GM10847 (cell line): ENCODE measurements around the gene SYT1.

Source experiments
- POLR2A ChIP-seq: IDR thresholded peaks from 2 replicates; pipeline ENCODE4 v1.6.1; 2011; ENCODE audit not compliant: insufficient read length; ENCODE audit errors: extremely low read depth

The SYT1 gene

DNA sequence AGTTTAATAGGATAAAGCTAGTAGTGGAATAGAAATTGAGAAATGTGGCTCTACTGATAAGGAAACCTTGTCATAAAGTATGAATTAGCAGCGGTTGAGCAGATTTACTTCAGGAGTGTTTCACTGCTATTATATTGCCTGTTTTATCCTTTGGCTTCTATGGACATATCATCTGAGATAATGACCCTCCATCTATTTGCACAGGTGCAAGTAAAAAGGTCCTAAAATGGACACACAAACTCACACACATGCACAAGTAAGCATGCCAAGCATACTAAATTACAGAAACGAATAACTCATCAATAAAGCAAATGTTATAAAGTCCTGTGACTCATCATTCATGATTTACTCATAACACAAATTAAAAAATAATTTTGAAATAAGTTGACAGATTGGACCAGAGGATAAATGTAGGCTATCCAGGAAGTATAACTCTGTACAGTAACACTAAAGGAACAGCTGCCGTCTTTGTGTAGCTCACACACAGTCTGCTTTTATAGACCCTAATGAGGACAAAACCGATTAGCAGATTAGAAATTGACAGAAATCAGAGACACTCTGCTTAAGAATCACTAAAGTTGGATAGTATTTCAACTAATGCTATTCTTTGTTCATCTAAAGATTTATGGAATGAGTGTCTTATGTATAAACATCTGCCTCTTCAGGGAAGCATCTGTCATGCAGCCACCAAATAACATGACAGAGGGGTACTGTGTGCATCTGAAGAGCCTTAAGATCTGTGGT lies 73.9 kb downstream of the SYT1 start:
- TF ChIP-seq POLR2A, result no peak

DNA sequence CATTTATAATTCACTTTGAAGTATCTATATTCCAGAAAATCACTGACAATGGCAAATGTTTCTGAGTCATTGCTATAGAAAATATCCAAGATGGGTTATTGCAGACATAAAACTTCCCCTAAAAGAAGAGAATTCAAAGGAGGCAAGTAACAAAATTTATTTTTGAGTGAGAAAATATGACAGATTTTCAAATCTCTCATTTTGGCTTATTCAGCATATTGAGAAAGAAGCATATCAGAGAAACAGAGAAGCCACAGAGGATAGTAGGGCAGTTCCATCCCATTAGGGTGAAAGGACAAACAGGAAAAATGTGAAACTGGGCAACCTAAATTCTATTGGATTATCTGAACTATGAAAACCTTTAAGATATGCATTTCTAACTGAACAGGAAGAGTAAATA lies 85.0 kb downstream of the SYT1 start:
- no peak for TF ChIP-seq POLR2A

DNA sequence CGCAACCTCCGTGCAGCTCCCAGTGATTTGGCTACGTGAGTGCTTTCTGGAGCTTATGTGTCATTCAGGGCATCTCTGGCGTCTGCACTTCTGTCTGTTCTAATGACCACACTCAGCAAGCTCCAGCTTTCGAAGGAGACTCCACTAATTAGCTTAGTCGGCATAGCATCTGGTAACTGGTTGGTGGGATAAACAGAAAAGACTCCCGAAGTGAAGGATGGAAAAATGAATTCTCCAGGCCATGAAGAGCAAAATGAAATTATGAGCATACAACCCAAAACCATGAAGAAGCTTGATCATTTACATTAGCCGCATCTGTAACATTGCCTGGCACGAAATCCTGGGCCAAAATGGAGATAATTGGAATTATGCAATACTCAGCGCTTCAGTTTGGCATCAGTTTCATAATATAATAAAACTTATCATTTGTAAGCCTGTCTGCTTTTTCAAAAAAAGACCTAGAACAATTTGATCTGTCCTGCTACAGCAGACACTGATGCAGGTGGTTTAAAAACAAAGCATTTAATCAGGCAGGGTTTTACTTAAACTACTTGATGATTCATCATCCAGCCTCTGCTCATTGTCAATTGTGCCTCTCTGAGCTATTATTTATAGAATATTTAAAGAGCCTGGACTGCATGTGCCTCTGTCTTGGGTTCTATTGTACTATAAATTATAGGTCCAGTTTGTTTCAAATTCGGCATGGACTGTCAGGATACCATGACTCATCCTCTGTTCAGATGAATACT lies 87.4 kb downstream of the SYT1 start:
- TF ChIP-seq POLR2A, result no peak

DNA sequence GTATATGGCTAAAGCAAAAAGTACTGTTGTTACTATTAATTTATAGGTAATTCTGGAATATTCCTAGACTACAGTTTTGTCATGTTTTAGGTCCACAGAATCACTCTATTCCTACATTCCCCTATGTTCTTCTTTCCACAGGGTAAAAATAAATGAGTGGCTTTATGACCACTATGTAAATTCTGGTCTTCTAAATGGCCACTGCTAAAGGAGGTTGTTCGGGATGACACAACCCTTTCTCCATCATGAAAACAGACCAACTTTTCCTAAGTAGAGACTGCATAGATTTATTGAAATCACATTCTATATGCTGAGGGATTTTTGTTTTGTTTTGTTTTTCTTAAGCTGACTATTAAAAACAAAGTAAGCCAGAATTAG lies 88.0 kb downstream of the SYT1 start:
- TF ChIP-seq POLR2A, result no peak

DNA sequence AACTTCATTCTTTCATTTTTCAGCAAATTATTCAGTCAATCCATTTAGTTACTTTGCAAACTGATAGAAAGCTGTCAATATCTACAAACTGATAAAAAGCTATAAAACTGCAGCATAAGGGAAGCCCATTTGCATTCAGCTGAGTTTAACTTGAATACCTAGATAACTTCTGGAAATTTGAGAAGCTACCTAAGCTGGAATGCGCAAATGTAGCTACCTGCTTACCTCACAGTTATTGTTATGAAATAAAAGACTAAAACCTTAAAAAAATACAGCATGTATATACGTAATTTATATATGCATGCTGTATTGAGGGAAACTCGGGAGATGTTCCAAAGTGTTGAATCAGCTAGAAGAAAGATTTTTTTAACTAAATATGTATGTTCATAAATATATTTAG lies 94.4 kb downstream of the SYT1 start:
- no peak for TF ChIP-seq POLR2A

DNA sequence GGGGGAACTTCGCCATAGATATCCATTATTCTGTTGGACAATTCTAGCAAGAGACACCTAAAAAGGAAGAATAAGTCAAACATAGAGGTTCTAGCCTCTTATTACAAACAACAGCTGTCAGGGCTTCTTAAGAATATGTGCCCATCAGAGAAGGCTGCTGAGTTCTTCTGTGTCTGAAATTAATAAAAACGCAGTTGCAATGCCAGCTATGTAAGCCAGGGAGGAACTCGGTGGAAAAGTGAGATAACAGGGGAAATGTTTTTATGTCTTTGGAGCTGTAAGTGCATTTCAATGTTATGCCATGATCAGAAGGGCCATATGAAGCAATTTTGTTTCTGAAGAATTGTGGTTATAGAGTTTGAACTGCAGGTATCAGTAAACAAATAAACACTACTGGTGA lies 95.0 kb downstream of the SYT1 start:
- TF ChIP-seq POLR2A, result no peak

DNA sequence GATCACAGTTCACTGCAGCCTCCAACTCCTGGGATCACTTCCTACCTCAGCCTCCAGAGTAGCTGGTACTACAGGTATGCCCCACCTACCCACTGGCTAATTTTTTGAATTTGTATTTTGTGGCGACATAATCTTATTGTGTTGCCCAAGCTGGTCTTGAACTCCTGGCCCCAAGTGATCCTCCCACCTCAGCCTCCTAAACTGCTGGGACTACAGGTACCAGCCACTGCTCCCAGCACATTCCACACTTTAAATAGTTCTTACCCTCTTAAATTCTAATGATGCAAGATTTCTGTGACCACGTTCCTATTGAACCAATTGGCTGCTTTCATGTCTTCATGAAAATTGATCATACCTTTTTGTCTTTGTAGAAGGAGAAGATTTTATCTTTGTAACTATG lies 96.6 kb downstream of the SYT1 start:
- TF ChIP-seq POLR2A, result no peak

DNA sequence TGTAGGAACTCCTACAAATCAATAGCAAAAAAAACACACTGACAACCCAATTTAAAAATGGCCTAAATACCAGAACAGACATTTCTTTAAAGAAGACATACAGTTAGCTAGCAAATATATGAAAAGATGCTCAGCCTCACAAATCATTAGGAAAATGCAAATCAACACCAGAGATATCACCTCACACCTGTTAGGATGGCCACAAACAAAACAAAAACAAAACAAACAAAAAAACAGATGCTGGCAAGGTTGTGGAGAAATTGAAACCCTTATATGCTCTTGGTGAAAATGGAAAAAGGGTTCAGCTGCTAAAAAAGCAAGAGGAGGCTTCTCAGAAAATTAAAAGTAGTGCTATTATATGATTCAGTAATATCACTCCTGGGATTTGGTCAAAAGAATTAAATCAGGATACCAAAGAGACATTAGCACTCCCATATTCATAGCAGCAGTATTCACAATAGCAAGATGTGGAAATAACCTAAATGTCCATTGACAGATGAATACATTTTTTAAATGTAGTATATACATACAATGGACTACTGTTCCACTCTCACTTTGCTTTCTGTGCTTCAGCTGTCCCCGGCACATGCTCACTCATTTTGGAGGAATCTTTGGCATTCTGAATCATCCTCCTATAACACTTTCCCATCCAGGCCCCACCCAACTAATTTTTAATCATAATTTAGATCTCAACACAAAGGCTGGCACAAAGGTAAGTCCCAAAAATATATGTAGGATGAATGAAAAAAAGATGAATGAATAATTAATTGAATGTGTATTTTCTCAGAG lies 99.1 kb downstream of the SYT1 start:
- TF ChIP-seq POLR2A, result no peak

DNA sequence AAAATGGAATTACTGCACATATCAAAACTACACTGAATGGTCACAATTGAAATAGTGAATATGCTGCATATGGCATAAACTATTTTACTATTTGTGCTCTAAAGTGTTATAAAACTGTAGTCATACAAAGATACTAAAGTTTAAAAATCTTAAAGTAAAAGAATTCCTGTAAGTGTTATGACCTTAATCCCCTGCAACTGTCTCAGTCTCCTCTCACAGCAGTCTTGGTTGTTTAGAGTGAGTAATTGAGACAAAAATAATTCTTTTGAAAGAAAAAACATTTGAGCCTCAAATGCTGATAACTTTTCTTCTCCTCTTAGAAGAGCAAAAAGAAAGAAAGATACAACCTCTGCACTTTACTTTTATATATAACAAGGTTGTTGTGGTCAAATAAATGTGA lies 99.9 kb downstream of the SYT1 start:
- TF ChIP-seq POLR2A, result no peak

DNA sequence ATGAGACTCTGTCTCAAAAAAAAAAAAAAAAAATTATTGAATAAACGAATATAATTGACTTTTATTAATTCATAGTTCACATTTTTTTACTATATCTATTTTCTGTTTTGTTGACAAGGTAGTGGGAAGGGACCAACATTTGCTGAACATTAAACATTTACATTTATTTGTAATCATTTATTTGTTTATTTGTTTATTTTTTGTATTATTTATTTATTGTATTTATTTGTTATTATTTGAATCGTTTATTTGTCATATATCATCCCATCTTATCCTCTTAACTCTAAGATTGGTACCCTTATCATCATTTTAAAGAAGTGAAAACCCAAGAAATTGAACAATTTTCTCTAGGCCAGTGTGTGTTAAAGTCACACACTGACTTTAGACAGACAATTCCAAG lies 101.5 kb downstream of the SYT1 start:
- TF ChIP-seq POLR2A, result no peak

DNA sequence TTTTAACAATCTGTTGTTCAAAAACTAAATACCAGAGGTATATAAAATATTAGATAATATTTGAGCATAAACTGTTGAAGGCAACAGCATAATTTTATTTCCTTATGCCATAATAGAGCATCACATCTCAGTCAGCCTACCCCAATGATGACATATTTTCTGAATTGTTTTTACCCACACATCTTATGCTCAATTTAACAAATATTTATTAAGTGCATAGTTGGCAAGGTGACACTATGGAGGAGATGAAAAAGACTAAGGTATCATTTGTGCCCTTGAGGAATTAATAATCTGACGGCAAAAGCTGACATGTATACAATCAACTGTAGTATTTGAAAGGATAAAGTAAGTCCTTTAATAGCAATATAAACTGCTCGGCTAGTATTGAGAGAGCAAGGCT lies 102.4 kb downstream of the SYT1 start:
- no peak for TF ChIP-seq POLR2A

DNA sequence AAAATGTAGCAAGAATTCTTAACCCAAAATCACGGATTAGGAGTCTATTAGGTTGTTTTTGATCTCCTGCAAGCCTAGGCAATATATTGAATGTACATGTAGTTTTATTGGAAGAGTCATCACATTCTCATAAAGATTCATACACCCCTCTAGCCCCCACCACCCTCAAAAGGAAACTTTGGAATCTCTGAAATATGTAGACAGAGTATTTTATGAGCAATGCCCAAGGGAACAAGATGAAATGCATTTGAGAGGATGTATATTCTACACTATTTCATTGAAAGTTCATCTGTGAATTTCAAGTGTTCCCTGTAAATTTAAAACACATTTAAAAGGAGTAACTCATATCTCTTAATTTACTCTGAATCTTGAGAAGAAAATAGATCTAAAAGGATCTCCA lies 103.7 kb downstream of the SYT1 start:
- TF ChIP-seq POLR2A, result no peak

DNA sequence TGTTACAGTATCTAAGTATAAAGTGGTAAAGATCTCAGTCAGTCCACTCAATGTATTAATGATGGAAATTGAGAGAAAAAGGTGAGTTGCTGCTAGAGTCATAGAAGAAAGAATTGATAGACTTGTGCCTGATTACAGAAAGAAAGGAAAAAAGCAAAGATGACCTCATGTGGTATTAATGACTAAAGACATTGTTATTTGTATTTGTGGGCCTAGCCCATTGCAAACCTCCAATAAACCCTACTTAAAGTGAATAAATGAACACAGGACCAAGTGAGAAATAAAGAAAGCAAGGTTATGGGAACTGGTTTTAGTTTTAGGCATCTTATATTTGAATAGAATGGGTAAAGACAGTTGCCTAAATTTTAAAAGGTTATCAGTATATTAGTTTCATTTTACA lies 105.5 kb downstream of the SYT1 start:
- TF ChIP-seq POLR2A, result no peak

DNA sequence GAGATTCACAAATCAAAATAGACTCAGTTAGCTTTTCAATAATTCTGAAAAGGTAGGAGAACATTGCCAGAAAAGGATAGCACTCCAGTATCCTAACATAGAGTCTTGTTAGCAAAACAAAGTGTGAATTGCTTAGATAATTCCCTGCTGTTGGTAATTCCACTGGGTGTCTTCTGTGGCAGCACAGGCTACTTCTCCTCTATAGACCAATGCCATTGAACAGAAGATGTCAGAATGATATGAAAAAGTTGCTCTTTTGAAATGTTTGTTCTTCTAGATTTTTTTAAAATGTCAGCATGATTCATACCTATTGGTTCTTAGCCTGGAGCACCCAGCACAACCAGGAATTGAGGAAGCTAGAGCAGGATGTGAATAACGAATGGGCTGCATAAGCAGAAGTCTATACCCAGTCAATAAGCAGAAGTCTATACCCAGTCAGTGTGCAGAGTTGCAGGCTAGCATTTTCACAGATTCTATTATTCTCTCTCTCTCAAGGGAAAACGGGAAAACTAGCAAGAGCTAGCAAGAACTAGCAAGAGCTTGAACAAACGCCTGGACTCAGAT lies 112.8 kb downstream of the SYT1 start:
- no peak for TF ChIP-seq POLR2A

DNA sequence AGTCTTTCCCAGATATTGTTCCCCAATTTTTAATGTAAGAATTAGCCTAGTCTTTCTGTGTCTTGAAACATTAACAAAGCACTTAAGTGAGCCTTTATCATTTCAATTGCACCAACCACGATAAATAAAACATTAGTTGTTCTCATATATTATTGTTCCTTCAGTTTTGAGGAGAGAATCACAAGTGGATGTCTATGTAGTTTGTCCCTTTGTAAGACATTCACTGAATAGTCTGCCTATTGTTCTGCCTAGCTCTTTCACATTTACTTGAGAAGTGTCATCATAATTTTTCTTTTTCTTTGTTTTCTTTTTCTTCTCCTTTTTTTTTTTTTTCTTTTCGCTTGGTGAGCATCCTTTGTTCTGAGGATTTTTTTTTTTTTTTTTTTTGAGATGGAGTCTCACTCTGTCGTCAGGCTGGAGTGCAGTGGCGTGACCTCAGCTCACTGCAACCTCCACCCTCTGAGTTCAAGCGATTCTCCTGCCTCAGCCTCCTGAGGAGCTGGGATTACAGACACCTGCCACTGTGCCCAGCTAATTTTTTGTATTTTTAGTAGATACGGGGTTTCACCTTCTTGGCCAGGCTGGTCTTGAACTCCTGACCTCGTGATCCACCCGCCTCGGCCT lies 129.7 kb downstream of the SYT1 start:
- TF ChIP-seq POLR2A, result no peak

DNA sequence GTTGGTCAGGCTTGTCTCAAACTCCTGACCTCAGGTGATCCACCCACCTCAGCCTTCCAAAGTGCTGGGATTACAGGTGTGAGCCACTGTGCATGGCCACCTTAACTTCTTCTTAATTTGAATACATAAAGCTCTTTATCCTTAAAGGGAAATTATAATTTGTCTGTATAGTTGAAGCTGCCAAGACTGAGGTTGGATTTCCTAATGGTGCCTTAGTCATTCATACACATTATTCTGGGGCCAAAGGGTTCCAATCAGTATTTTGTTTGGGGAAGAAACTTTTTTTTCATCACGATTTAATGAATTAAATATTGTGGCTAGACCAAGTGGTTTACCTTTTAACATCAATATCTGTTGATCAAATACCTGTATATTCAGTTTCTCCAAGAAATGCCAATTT lies 135.9 kb downstream of the SYT1 start:
- TF ChIP-seq POLR2A, result no peak

DNA sequence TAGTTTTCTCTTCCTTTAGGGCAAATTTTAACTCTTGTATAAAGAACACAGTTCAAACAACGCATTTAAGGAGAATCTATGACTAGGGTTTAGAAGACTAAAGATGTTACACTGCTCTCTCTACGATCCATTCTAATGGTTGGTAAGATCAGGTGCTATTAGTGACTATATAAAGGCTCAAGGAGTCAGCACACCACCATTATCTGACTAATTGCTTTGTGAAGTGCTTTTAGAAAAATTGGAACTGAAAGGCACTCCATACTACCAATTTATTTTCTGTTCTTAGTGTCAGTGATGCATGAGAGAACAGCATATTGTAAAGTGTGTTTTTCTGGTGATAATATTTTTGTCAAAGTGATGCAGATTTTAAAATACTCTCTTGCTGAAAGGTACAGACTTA lies 136.8 kb downstream of the SYT1 start:
- no peak for TF ChIP-seq POLR2A
